Neural progenitor cell (in vitro differentiated cells): Measurements from ENCODE around the gene LTBP2. TPM values are rescaled to one million over a fixed set of nuclear protein-coding genes. Genes with fewer than 3 reads are reported as not detected.
A peak's percentile ranks its signal among the peaks of the same experiment; 100 is the strongest.

Experiments
- DNase-seq: peaks from one replicate; pipeline ENCODE4 v3.0.0-alpha.2; 2016; ENCODE audit warnings: low spot score
- H2AFZ ChIP-seq: fragments of 200-600 bp; sonication (generic); replicated peaks from 2 replicates; pipeline ENCODE4 v1.6.1; 2016; ENCODE audit warnings: antibody characterized with exemption
- H3F3A ChIP-seq: fragments of 200-600 bp; sonication (generic); 2 replicates; pipeline ENCODE4 v1.6.1; 2016; ENCODE audit warnings: antibody characterized with exemption, low read depth
- H3K27ac ChIP-seq: fragments of 200-600 bp; sonication (generic); 2 replicates; pipeline ENCODE4 v1.5.1; 2016; ENCODE audit warnings: mild to moderate bottlenecking
- H3K27me3 ChIP-seq: fragments of 200-600 bp; sonication (generic); 2 replicates; pipeline ENCODE4 v1.6.1; 2016; ENCODE audit warnings: mild to moderate bottlenecking, moderate library complexity
- H3K36me3 ChIP-seq: fragments of 200-600 bp; sonication (generic); 2 replicates; pipeline ENCODE4 v1.5.1; 2016
- H3K4me1 ChIP-seq: fragments of 200-600 bp; sonication (generic); 2 replicates; pipeline ENCODE4 v1.6.1; 2016; ENCODE audit warnings: mixed run types
- H3K4me2 ChIP-seq: fragments of 200-600 bp; sonication (generic); 2 replicates; pipeline ENCODE4 v1.6.1; 2016
- H3K4me3 ChIP-seq: fragments of 200-600 bp; sonication (generic); 2 replicates; pipeline ENCODE4 v1.5.1; 2016
- H3K79me2 ChIP-seq: fragments of 200-600 bp; sonication (generic); 2 replicates; pipeline ENCODE4 v1.6.1; 2016; ENCODE audit warnings: low read depth
- H3K9ac ChIP-seq: fragments of 200-600 bp; sonication (generic); 2 replicates; pipeline ENCODE4 v1.6.1; 2016
- H3K9me3 ChIP-seq: fragments of 200-600 bp; sonication (generic); 2 replicates; pipeline ENCODE4 v1.5.1; 2016; ENCODE audit warnings: low read depth
- H4K20me1 ChIP-seq: fragments of 200-600 bp; sonication (generic); 2 replicates; pipeline ENCODE4 v1.6.1; 2016; ENCODE audit warnings: low read depth
- H3K27ac Mint-ChIP-seq: 3 replicates; pipeline ENCODE4 v1.8.0; 2021; ENCODE audit warnings: mixed read lengths
- H3K27me3 Mint-ChIP-seq: 2 replicates; pipeline ENCODE4 v1.8.0; 2022; ENCODE audit warnings: low read depth, mild to moderate bottlenecking, inconsistent platforms, moderate library complexity, mixed read lengths; ENCODE audit not compliant: insufficient read depth
- H3K36me3 Mint-ChIP-seq: 3 replicates; pipeline ENCODE4 v1.8.0; 2021; ENCODE audit warnings: mixed read lengths
- H3K4me1 Mint-ChIP-seq: 3 replicates; pipeline ENCODE4 v1.8.0; 2021; ENCODE audit warnings: mixed read lengths
- H3K4me3 Mint-ChIP-seq: 3 replicates; pipeline ENCODE4 v1.8.0; 2021; ENCODE audit warnings: mild to moderate bottlenecking, moderate library complexity, mixed read lengths
- H3K9me3 Mint-ChIP-seq: 3 replicates; pipeline ENCODE4 v1.8.0; 2020; ENCODE audit warnings: mixed read lengths
- CTCF ChIP-seq: fragments of 200-600 bp; sonication (generic); IDR thresholded peaks from 2 replicates; pipeline ENCODE4 v1.5.1; 2017; ENCODE audit warnings: antibody characterized with exemption, mild to moderate bottlenecking
- EZH2 ChIP-seq: fragments of 200-600 bp; sonication (generic); IDR thresholded peaks from 2 replicates; pipeline ENCODE4 v1.6.1; 2017; ENCODE audit warnings: antibody characterized with exemption, mild to moderate bottlenecking, moderate library complexity
- EZH2phosphoT487 ChIP-seq: fragments of 200-600 bp; sonication (generic); IDR thresholded peaks from 2 replicates; pipeline ENCODE4 v1.6.1; 2017; ENCODE audit warnings: antibody characterized with exemption
- total RNA-seq: library from RNA; depleted of rRNA; stranded (reverse); fragments of >200 nt; gene quantifications from 2 replicates; pipeline ENCODE4 v1.2.3, GENCODE V29; 2015; ENCODE audit warnings: low replicate concordance

The LTBP2 gene
- total RNA-seq, 1 donor from 2014 or later, result 0.43 TPM

GRCh38 chr14:74525361-74525851, 86.6 kb downstream of the LTBP2 start:
- Histone ChIP-seq H3K36me3 (no peaks in the 10 kb centered on the region), H4K20me1 (no peaks in the 10 kb centered on the region), H3F3A (no peaks in the 10 kb centered on the region), H3K4me3 (no peak overlapping the region), H3K9ac (no peak overlapping the region), H3K4me2 (no peak overlapping the region), H2AFZ (no peak overlapping the region), H3K27me3 (no peaks in the 10 kb centered on the region), H3K4me1 (peaks cover 14% of the 10 kb centered on the region), H3K27ac (no peak overlapping the region), H3K9me3 (no peaks in the 10 kb centered on the region), H3K79me2 (no peaks in the 10 kb centered on the region)
- H3K9me3 Mint-ChIP-seq, result no peaks in the 10 kb centered on the region
- H3K4me3 Mint-ChIP-seq, result peak overlapping the region; percentile 35
- H3K36me3 Mint-ChIP-seq, result no peaks in the 10 kb centered on the region
- H3K4me1 Mint-ChIP-seq, result peaks cover 7% of the 10 kb centered on the region
- no peak for DNase-seq
- peaks cover 4% of the 10 kb centered on the region for H3K27me3 Mint-ChIP-seq
- TF ChIP-seq CTCF (no peak), EZH2phosphoT487 (no peak), EZH2 (no peak)
- peak overlapping the region; percentile 10 for H3K27ac Mint-ChIP-seq

- Histone ChIP-seq H3K27me3 (no peaks in the 10 kb centered on the region), H3K4me3 (no peak overlapping the region), H3K36me3 (no peaks in the 10 kb centered on the region), H4K20me1 (no peaks in the 10 kb centered on the region), H3K27ac (no peak overlapping the region), H2AFZ (no peak overlapping the region), H3K4me2 (no peak overlapping the region), H3K79me2 (no peaks in the 10 kb centered on the region), H3K9me3 (no peaks in the 10 kb centered on the region), H3F3A (no peaks in the 10 kb centered on the region), H3K9ac (no peak overlapping the region), H3K4me1 (peaks cover 14% of the 10 kb centered on the region)
- Mint-ChIP-seq H3K4me3 (no peak overlapping the region), H3K36me3 (no peaks in the 10 kb centered on the region), H3K27me3 (peaks cover 6% of the 10 kb centered on the region), H3K27ac (no peak overlapping the region), H3K4me1 (peaks cover 7% of the 10 kb centered on the region), H3K9me3 (no peaks in the 10 kb centered on the region)
- DNase-seq, result no peak
- TF ChIP-seq CTCF (no peak), EZH2 (no peak), EZH2phosphoT487 (no peak)
Measured at GRCh38 chr14:74524812-74525135, 87.3 kb downstream of the LTBP2 start.

- Mint-ChIP-seq H3K27ac (no peak overlapping the region), H3K36me3 (no peaks in the 10 kb centered on the region), H3K27me3 (peaks cover 6% of the 10 kb centered on the region), H3K9me3 (no peaks in the 10 kb centered on the region), H3K4me3 (no peak overlapping the region), H3K4me1 (peaks cover 7% of the 10 kb centered on the region)
- Histone ChIP-seq H3K9ac (no peak overlapping the region), H4K20me1 (no peaks in the 10 kb centered on the region), H3K4me3 (no peak overlapping the region), H3K4me2 (no peak overlapping the region), H3F3A (no peaks in the 10 kb centered on the region), H3K4me1 (peaks cover 14% of the 10 kb centered on the region), H3K27ac (no peak overlapping the region), H3K36me3 (no peaks in the 10 kb centered on the region), H3K27me3 (no peaks in the 10 kb centered on the region), H2AFZ (peak overlapping the region; percentile 6), H3K79me2 (no peaks in the 10 kb centered on the region), H3K9me3 (no peaks in the 10 kb centered on the region)
- peak; percentile 24 for DNase-seq
- no peak for TF ChIP-seq CTCF
- TF ChIP-seq EZH2phosphoT487, result no peak
- TF ChIP-seq EZH2, result no peak
Measured at GRCh38 chr14:74524076-74524811, 87.8 kb downstream of the LTBP2 start.
